Measurements from ENCODE around the gene KCNQ5.

Gene KCNQ5

DNA sequence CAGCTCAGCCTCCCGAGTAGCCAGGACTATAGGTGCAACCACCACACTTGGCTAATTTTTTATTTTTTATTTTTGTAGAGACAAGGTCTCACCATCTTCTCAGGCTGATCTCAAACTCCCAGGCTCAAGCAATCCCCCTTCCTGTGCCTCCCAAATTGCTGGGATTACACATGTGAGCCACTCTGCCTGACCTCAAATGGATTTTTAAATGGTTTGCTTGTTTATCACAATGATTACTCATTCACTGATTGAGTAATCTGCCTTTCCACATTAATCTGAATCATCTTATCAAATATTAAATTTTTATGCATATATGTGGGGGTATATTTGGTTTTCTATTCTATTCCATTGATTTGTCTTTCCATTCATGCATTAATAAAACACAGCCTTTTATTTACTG is 612.9 kb downstream of the KCNQ5 start:
- Histone ChIP-seq H3K27ac (no peak overlapping the region), H3K9me3 (ENCODE audit: control insufficient read depth, low read length) (no peaks in the 10 kb centered on the region), H3K79me2 (no peaks in the 10 kb centered on the region), H3K4me2 (ENCODE audit: low read length) (no peak overlapping the region), H3K9ac (no peak overlapping the region), H3K4me1 (no peaks in the 10 kb centered on the region), H3K36me3 (ENCODE audit: control insufficient read depth, insufficient read depth, low read length) (no peaks in the 10 kb centered on the region), H3K27me3 (ENCODE audit: control insufficient read depth, insufficient read depth, low read length) (no peaks in the 10 kb centered on the region), H2AFZ (no peak overlapping the region), H3K4me3 (ENCODE audit: low read depth, low read length) (no peak overlapping the region)
- TF ChIP-seq, protein P1, sequence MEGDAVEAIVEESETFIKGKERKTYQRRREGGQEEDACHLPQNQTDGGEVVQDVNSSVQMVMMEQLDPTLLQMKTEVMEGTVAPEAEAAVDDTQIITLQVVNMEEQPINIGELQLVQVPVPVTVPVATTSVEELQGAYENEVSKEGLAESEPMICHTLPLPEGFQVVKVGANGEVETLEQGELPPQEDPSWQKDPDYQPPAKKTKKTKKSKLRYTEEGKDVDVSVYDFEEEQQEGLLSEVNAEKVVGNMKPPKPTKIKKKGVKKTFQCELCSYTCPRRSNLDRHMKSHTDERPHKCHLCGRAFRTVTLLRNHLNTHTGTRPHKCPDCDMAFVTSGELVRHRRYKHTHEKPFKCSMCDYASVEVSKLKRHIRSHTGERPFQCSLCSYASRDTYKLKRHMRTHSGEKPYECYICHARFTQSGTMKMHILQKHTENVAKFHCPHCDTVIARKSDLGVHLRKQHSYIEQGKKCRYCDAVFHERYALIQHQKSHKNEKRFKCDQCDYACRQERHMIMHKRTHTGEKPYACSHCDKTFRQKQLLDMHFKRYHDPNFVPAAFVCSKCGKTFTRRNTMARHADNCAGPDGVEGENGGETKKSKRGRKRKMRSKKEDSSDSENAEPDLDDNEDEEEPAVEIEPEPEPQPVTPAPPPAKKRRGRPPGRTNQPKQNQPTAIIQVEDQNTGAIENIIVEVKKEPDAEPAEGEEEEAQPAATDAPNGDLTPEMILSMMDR (IDR thresholded peaks at IDR 0.05) = no peak

DNA sequence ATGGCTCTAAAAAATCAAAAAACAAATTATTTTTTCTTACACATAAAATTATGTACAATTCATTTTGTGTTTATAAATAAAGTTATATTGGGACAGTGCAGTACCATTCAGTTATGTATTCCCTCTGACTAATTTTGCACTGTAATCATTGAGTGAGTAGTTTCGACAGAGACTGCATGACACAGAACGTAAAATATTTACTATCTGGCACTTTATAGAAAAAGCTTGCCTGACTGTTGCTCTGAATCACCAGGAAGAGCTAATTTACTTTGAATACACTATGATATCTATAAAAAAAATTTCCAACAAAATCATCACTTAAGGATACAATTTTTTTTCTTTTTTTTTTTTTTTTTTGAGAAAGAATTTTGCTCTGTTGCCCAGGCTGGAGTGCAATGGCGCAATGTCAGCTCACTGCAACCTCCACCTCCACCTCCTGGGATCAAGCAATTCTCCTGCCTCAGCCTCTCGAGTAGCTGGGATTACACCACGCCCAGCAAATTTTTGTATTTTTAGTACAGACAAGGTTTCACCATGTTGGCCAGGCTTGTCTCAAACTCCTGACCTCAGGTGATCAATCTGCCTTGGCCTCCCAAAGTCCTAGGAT is 614.4 kb downstream of the KCNQ5 start:
- H3K36me3 ChIP-seq (ENCODE audit: control insufficient read depth, insufficient read depth, low read length) = no peaks in the 10 kb centered on the region
- H3K9ac ChIP-seq = no peak overlapping the region
- TF ChIP-seq, protein P1 (IDR thresholded peaks at IDR 0.05) = no peak
- no peaks in the 10 kb centered on the region for H3K27me3 ChIP-seq (ENCODE audit: control insufficient read depth, insufficient read depth, low read length)
- no peak overlapping the region for H3K4me2 ChIP-seq (ENCODE audit: low read length)
- H3K27ac ChIP-seq = no peak overlapping the region
- H3K79me2 ChIP-seq = no peaks in the 10 kb centered on the region
- no peak overlapping the region for H2AFZ ChIP-seq
- no peaks in the 10 kb centered on the region for H3K4me1 ChIP-seq
- no peaks in the 10 kb centered on the region for H3K9me3 ChIP-seq (ENCODE audit: control insufficient read depth, low read length)
- H3K4me3 ChIP-seq (ENCODE audit: low read depth, low read length) = no peak overlapping the region

DNA sequence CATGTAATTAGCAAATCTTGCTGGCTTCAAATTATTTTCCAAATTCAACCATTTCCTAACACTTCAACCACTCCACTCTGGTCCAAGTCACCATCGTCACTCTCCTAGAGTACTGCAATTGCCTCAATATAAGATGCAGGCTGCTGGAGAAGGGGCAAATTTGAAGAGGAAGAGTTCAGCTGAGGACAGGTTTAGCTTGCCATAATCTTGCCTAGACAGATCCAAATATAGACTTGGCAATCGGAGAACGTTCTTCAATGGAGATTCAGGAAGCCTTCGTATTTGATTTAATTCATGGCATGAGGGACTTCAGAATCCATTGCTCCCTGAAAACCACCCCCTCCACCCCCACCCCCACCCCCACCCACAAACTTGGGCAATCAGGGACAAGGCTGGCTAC is 618.9 kb downstream of the KCNQ5 start:
- Histone ChIP-seq H3K9me3 (ENCODE audit: control insufficient read depth, low read length) (no peaks in the 10 kb centered on the region), H2AFZ (no peak overlapping the region), H3K4me2 (ENCODE audit: low read length) (no peak overlapping the region), H3K27ac (no peak overlapping the region), H3K36me3 (ENCODE audit: control insufficient read depth, insufficient read depth, low read length) (no peaks in the 10 kb centered on the region), H3K79me2 (no peaks in the 10 kb centered on the region), H3K27me3 (ENCODE audit: control insufficient read depth, insufficient read depth, low read length) (no peaks in the 10 kb centered on the region), H3K9ac (no peak overlapping the region), H3K4me3 (ENCODE audit: low read depth, low read length) (no peak overlapping the region), H3K4me1 (no peaks in the 10 kb centered on the region)
- TF ChIP-seq, protein P1 (IDR thresholded peaks at IDR 0.05) = no peak

DNA sequence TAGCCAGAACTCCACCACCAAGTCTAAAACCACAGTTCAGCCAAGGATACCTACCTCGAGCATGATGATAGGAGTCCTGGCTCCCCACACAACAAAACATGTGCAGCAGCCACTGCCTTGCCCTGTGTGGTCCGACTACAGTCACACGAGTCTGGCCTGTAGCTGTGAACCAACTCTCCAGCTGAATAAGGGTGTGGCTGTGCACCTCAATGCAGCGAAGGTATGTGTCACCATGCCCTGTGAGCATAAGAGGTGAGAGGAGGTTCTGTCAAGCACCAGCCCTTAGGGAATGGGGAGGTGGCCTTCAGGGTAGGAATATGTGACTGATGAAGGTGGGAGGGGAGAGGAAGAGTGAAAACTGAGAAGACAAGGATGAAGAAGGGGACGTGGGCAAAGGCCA is 620.1 kb downstream of the KCNQ5 start:
- H3K4me1 ChIP-seq = no peaks in the 10 kb centered on the region
- H3K36me3 ChIP-seq (ENCODE audit: control insufficient read depth, insufficient read depth, low read length) = no peaks in the 10 kb centered on the region
- no peaks in the 10 kb centered on the region for H3K79me2 ChIP-seq
- H3K9me3 ChIP-seq (ENCODE audit: control insufficient read depth, low read length) = no peaks in the 10 kb centered on the region
- H3K4me2 ChIP-seq (ENCODE audit: low read length) = no peak overlapping the region
- H3K27ac ChIP-seq = no peak overlapping the region
- H3K27me3 ChIP-seq (ENCODE audit: control insufficient read depth, insufficient read depth, low read length) = no peaks in the 10 kb centered on the region
- no peak overlapping the region for H3K4me3 ChIP-seq (ENCODE audit: low read depth, low read length)
- H2AFZ ChIP-seq = no peak overlapping the region
- TF ChIP-seq, protein P1 (IDR thresholded peaks at IDR 0.05) = no peak
- H3K9ac ChIP-seq = no peak overlapping the region

Measured in parathyroid adenoma (tissue), 2 donors.